ENCODE results near the gene ING5.

The ING5 gene

DNA sequence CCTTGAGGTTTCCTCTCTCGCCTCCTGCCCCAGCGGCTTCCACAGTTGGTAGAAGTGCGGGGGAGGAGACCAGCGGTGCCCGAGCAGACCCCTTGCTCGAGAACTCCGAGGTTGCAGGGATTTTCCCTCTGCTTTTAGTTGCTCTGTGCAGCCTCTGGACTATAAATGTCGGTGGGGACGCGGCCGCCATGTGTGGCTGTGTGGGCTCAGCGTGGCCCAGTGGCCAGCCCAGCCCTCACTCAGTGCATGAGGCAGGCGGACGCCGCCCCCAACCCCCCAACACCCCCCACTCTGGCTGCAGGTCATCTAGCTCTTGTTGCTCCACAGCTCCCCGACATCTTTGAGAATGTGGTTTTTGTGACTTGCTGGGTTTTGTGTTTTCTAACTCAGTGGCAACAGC lies 17.3 kb downstream of the ING5 start:
- Histone ChIP-seq H3K18ac (ENCODE audit: low read depth in 1 of 2, low read length in 2 of 2) (no peak overlapping the region), H3K9me3 (ENCODE audit: control insufficient read depth, low read length) (peaks cover 11% of the 10 kb centered on the region), H3K27ac (ENCODE audit: low read length, poor library complexity, severe bottlenecking) (no peak overlapping the region), H3K36me3 (ENCODE audit: control insufficient read depth in 1 of 2, insufficient read depth in 2 of 2, low read depth in 1 of 2, low read length in 2 of 2) (peaks cover 62 to 80% of the 10 kb centered on the region in 2 experiments), H3K79me1 (replicated peaks; ENCODE audit: low read length, poor library complexity, severe bottlenecking) (peaks cover 34% of the 10 kb centered on the region), H3K9ac (ENCODE audit: low read length) (no peak overlapping the region), H3K4me2 (ENCODE audit: low read length, poor library complexity, severe bottlenecking) (no peak overlapping the region), H3K27me3 (ENCODE audit: control insufficient read depth in 1 of 2, insufficient read depth in 1 of 2, low read length in 2 of 2) (no peaks in the 10 kb centered on the region), H4K8ac (ENCODE audit: low read length) (no peak overlapping the region), H3K14ac (ENCODE audit: low read length in 2 of 2) (no peak overlapping the region), H3K4ac (ENCODE audit: low read depth in 1 of 2, low read length in 2 of 2) (no peak overlapping the region), H2BK120ac (ENCODE audit: low read depth, low read length) (no peak overlapping the region), H2AK5ac (ENCODE audit: low read length, severe bottlenecking) (no peak overlapping the region), H3K23ac (ENCODE audit: low read length in 2 of 2) (no peak overlapping the region), H3K4me1 (ENCODE audit: control insufficient read depth, insufficient read depth, low read depth, low read length) (no peaks in the 10 kb centered on the region), H2BK12ac (ENCODE audit: low read length in 2 of 2) (no peak overlapping the region), H2BK15ac (ENCODE audit: low read depth, poor library complexity, severe bottlenecking) (no peak overlapping the region), H3K4me3 (ENCODE audit: insufficient read depth in 1 of 2, low read depth in 1 of 2, low read length in 2 of 2) (no peak overlapping the region), H2AFZ (ENCODE audit: low read depth, low read length) (no peak overlapping the region), H2BK5ac (ENCODE audit: low read depth, low read length, poor library complexity, severe bottlenecking) (no peak overlapping the region), H4K91ac (ENCODE audit: low read length) (no peak overlapping the region)
- DNase-seq = no peak
- 98% methylated on average over 14 of the region's 16 CpGs for WGBS

DNA sequence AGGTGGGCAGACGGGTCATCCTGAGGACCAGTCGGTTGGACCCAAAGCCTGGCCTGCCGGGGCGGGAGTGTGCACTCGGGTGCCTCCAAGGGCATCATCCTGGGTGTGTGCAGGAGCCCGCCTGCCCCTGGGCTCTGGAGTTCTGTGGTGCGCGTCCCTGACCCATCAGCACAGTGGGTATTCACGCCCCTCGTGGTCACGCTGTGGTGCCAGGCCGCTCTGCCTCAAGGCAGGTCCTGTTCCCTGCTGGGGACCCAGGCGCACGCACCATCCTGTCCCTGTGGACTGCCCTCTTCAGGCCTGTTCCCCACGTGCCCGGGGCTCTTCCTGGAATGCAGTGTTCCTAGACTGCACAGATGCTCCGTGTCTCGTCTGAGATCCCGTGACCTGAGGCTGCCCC lies 18.3 kb downstream of the ING5 start:
- H4K91ac ChIP-seq (ENCODE audit: low read length) = no peak overlapping the region
- 98% methylated on average over 19 of the region's 19 CpGs for WGBS
- no peak overlapping the region for H3K4ac ChIP-seq (ENCODE audit: low read depth in 1 of 2, low read length in 2 of 2)
- no peak overlapping the region for H2BK5ac ChIP-seq (ENCODE audit: low read depth, low read length, poor library complexity, severe bottlenecking)
- no peak overlapping the region for H2BK15ac ChIP-seq (ENCODE audit: low read depth, poor library complexity, severe bottlenecking)
- H3K36me3 ChIP-seq (ENCODE audit: control insufficient read depth in 1 of 2, insufficient read depth in 2 of 2, low read depth in 1 of 2, low read length in 2 of 2) = peaks cover 67 to 80% of the 10 kb centered on the region in 2 experiments
- no peak for DNase-seq
- H2AK5ac ChIP-seq (ENCODE audit: low read length, severe bottlenecking) = no peak overlapping the region
- no peak overlapping the region for H2AFZ ChIP-seq (ENCODE audit: low read depth, low read length)
- H3K4me1 ChIP-seq (ENCODE audit: control insufficient read depth, insufficient read depth, low read depth, low read length) = no peaks in the 10 kb centered on the region
- H3K18ac ChIP-seq (ENCODE audit: low read depth in 1 of 2, low read length in 2 of 2) = no peak overlapping the region
- no peak overlapping the region for H3K14ac ChIP-seq (ENCODE audit: low read length in 2 of 2)
- no peak overlapping the region for H3K4me2 ChIP-seq (ENCODE audit: low read length, poor library complexity, severe bottlenecking)
- H4K8ac ChIP-seq (ENCODE audit: low read length) = no peak overlapping the region
- H3K23ac ChIP-seq (ENCODE audit: low read length in 2 of 2) = no peak overlapping the region
- peaks cover 34% of the 10 kb centered on the region for H3K79me1 ChIP-seq (replicated peaks; ENCODE audit: low read length, poor library complexity, severe bottlenecking)
- no peak overlapping the region for H2BK120ac ChIP-seq (ENCODE audit: low read depth, low read length)
- peaks cover 9% of the 10 kb centered on the region for H3K9me3 ChIP-seq (ENCODE audit: control insufficient read depth, low read length)
- H2BK12ac ChIP-seq (ENCODE audit: low read length in 2 of 2) = no peak overlapping the region
- H3K4me3 ChIP-seq (ENCODE audit: insufficient read depth in 1 of 2, low read depth in 1 of 2, low read length in 2 of 2) = no peak overlapping the region
- H3K27me3 ChIP-seq (ENCODE audit: control insufficient read depth in 1 of 2, insufficient read depth in 1 of 2, low read length in 2 of 2) = no peaks in the 10 kb centered on the region
- no peak overlapping the region for H3K9ac ChIP-seq (ENCODE audit: low read length)
- no peak overlapping the region for H3K27ac ChIP-seq (ENCODE audit: low read length, poor library complexity, severe bottlenecking)

GRCh38 chr2:241720560-241720959 lies 18.7 kb downstream of the ING5 start:
- no peak overlapping the region for H3K14ac ChIP-seq (ENCODE audit: low read length in 2 of 2)
- no peak overlapping the region for H2BK12ac ChIP-seq (ENCODE audit: low read length in 2 of 2)
- no peak overlapping the region for H4K8ac ChIP-seq (ENCODE audit: low read length)
- no peak overlapping the region for H3K4ac ChIP-seq (ENCODE audit: low read depth in 1 of 2, low read length in 2 of 2)
- no peaks in the 10 kb centered on the region for H3K27me3 ChIP-seq (ENCODE audit: control insufficient read depth in 1 of 2, insufficient read depth in 1 of 2, low read length in 2 of 2)
- no peak overlapping the region for H3K27ac ChIP-seq (ENCODE audit: low read length, poor library complexity, severe bottlenecking)
- H2BK15ac ChIP-seq (ENCODE audit: low read depth, poor library complexity, severe bottlenecking) = no peak overlapping the region
- peak overlapping the region in 1 of 2 experiments; percentile 20 for H3K4me3 ChIP-seq (ENCODE audit: insufficient read depth in 1 of 2, low read depth in 1 of 2, low read length in 2 of 2)
- no peak overlapping the region for H3K18ac ChIP-seq (ENCODE audit: low read depth in 1 of 2, low read length in 2 of 2)
- H3K4me1 ChIP-seq (ENCODE audit: control insufficient read depth, insufficient read depth, low read depth, low read length) = no peaks in the 10 kb centered on the region
- peaks cover 9% of the 10 kb centered on the region for H3K9me3 ChIP-seq (ENCODE audit: control insufficient read depth, low read length)
- no peak overlapping the region for H3K23ac ChIP-seq (ENCODE audit: low read length in 2 of 2)
- H3K36me3 ChIP-seq (ENCODE audit: control insufficient read depth in 1 of 2, insufficient read depth in 2 of 2, low read depth in 1 of 2, low read length in 2 of 2) = peaks cover 72 to 81% of the 10 kb centered on the region in 2 experiments
- H2AFZ ChIP-seq (ENCODE audit: low read depth, low read length) = no peak overlapping the region
- no peak overlapping the region for H4K91ac ChIP-seq (ENCODE audit: low read length)
- H3K9ac ChIP-seq (ENCODE audit: low read length) = no peak overlapping the region
- no peak overlapping the region for H2BK5ac ChIP-seq (ENCODE audit: low read depth, low read length, poor library complexity, severe bottlenecking)
- H3K4me2 ChIP-seq (ENCODE audit: low read length, poor library complexity, severe bottlenecking) = no peak overlapping the region
- no peak overlapping the region for H2BK120ac ChIP-seq (ENCODE audit: low read depth, low read length)
- peaks cover 34% of the 10 kb centered on the region for H3K79me1 ChIP-seq (replicated peaks; ENCODE audit: low read length, poor library complexity, severe bottlenecking)
- no peak for DNase-seq
- WGBS = 94% methylated on average over 15 of the region's 15 CpGs
- no peak overlapping the region for H2AK5ac ChIP-seq (ENCODE audit: low read length, severe bottlenecking)

- Histone ChIP-seq H3K4me2 (ENCODE audit: low read length, poor library complexity, severe bottlenecking) (no peak overlapping the region), H3K4me1 (ENCODE audit: control insufficient read depth, insufficient read depth, low read depth, low read length) (peaks cover 6% of the 10 kb centered on the region), H3K18ac (ENCODE audit: low read depth in 1 of 2, low read length in 2 of 2) (no peak overlapping the region), H4K91ac (ENCODE audit: low read length) (no peak overlapping the region), H2BK12ac (ENCODE audit: low read length in 2 of 2) (no peak overlapping the region), H3K36me3 (ENCODE audit: control insufficient read depth in 1 of 2, insufficient read depth in 2 of 2, low read depth in 1 of 2, low read length in 2 of 2) (peaks cover 79 to 80% of the 10 kb centered on the region in 2 experiments), H3K14ac (ENCODE audit: low read length in 2 of 2) (no peak overlapping the region), H3K4me3 (ENCODE audit: insufficient read depth in 1 of 2, low read depth in 1 of 2, low read length in 2 of 2) (no peak overlapping the region), H3K4ac (ENCODE audit: low read depth in 1 of 2, low read length in 2 of 2) (no peak overlapping the region), H2AFZ (ENCODE audit: low read depth, low read length) (no peak overlapping the region), H4K8ac (ENCODE audit: low read length) (no peak overlapping the region), H2BK15ac (ENCODE audit: low read depth, poor library complexity, severe bottlenecking) (no peak overlapping the region), H2AK5ac (ENCODE audit: low read length, severe bottlenecking) (no peak overlapping the region), H3K27ac (ENCODE audit: low read length, poor library complexity, severe bottlenecking) (no peak overlapping the region), H3K27me3 (ENCODE audit: control insufficient read depth in 1 of 2, insufficient read depth in 1 of 2, low read length in 2 of 2) (no peaks in the 10 kb centered on the region), H2BK5ac (ENCODE audit: low read depth, low read length, poor library complexity, severe bottlenecking) (no peak overlapping the region), H2BK120ac (ENCODE audit: low read depth, low read length) (no peak overlapping the region), H3K9ac (ENCODE audit: low read length) (no peak overlapping the region), H3K79me1 (replicated peaks; ENCODE audit: low read length, poor library complexity, severe bottlenecking) (peaks cover 34% of the 10 kb centered on the region), H3K23ac (ENCODE audit: low read length in 2 of 2) (no peak overlapping the region), H3K9me3 (ENCODE audit: control insufficient read depth, low read length) (peaks cover 9% of the 10 kb centered on the region)
- DNase-seq = no peak
- WGBS = 95% methylated on average over 12 of the region's 12 CpGs
Measured at GRCh38 chr2:241721852-241722251, 20.0 kb downstream of the ING5 start.
